ENCODE measurements around the gene UBE2G1.
"Not testable (repeated sequence)": the region's sequence is repeated elsewhere in the genome, so short reads cannot be mapped to it uniquely, and the experiment has no call there.

UBE2G1 gene

DNA sequence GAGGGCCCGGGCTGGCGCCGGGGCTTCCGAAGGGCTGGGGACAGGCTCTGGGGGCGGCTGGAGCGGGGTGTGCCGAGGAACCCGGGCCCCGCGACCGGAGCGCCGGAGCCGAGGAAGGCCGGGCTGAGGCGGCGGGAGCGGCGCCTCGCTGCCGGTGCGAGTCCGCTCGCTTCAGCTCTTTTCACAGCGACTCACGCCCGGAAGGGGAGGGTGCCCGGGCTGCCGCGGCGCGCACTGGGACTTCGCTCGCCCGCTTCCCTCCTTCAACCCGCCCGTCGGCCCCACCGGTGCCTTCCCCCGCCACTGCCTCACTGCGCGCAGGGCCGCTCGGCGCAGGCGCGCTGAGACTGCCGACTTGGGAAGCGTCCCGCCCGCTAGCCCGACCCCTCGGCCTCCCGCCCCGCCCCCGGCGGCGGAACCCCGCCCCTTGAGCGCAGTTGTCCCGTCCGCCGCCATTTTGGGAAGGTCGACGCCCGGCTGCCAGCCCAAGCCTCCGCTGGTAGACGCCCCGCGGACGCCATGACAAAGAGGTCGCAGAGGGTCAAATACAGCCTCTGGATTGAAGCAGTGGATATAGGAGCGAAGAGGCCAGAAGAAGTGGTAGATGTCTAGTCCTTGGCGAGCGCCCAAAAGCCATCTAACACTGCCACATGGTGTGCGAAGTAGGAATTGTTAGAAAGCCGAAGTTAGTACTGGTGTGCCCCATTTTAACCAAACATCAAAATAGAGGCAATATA is at the start of gene UBE2G1:
Gene UBE2G1, minus strand, starts transcription at position 349 of the 737 bp plus-strand sequence. CDS start 359 bp downstream, outside the sequence.
- peak; percentile 97 for DNase-seq

- DNase-seq = peak; percentile 87
Measured at GRCh38 chr17:4412933-4413831, 46.7 kb upstream of the UBE2G1 start.

GRCh38 chr17:4411201-4411600 is 44.7 kb upstream of the UBE2G1 start:
- no peak for DNase-seq

- no peak for DNase-seq
Measured at GRCh38 chr17:4409659-4410058, 43.2 kb upstream of the UBE2G1 start.

DNA sequence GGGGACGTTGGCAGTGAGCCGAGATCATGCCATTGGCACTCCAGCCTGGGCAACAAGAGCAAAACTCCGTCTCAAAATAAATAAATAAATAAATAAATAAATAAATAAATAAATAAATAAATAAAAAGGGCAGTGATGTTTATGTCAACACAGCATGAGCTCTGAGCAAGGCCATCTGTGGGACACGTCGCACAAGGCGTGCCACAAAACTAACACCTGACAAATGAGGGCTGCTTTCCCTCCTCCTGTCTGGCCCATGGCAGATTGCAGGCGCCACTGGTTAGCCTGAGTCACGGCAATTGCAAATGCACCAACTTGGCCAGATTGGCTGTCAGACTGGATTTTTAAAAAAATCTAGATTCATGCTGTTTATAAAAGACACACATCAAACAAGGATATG is 41.4 kb upstream of the UBE2G1 start:
- DNase-seq = no peak

- no peak for DNase-seq
Measured at GRCh38 chr17:4407216-4407615, 40.7 kb upstream of the UBE2G1 start.

DNA sequence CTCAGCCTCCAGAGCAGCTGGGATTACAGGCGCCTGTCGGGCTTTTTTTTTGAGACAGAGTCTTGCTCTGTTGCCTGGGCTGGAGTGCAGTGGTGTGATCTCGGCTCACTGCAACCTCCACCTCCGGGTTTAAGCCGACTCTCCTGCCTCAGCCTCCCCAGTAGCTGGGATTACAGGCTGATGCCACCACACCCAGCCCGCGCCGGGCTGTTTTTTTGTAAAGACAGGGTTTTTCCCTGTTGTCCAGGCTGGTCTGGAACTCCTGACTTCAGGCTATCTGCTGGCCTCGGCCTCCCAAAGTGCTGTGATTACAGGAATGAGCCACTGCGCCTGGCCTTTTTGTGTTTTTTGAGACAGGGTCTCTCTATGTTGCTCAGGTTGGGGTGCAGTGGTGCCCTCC is 39.9 kb upstream of the UBE2G1 start:
- no peak for DNase-seq

DNA sequence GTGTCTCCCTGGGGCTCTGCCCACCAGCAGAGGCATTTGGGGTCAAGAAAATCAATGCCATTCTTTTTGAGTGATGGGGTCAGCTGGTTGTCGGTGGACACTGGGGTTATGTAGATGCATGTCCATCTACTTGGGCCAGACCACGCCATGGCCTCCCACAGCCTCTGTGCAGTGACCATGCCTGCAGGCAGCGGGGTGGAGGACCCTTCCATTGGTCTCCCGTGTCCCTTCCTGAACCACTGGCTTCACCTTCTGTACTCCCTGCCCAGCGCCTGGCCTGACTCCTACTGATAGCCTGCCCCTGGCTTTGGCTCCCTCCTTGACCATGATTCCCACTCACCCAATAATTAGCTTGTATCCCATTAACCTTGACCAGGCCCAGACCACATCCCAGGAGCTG is 39.2 kb upstream of the UBE2G1 start:
- no peak for DNase-seq

DNA sequence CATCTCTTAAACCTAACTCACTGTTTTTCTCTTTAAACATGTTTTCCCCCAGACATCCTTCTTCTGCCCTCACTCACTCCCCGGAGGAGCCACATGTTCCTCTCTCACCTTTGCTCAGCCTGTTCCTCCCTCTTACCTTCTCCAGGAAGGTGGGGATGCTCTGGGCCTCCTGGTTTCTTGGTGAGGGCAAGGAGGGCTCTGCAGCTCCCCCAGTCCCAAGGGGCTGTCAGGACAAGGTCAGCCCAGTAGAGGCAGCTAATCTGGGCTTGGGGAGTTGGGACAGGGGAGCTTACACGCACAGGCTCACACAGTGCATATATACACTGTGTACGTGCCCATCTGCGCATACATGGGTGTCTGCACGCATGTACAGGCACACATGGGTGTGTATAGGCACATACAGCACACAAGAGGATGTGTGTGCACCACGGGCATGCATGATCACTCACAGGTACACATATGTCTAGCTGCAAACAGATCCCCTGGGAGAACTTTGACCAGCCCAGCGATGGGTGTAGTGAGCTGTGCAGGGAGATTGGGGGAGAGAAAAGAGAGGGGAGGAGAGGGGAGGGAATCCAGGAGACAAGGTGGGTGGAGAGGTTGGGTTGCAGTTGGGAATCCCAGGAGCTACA is 38.7 kb upstream of the UBE2G1 start:
- DNase-seq = no peak

DNA sequence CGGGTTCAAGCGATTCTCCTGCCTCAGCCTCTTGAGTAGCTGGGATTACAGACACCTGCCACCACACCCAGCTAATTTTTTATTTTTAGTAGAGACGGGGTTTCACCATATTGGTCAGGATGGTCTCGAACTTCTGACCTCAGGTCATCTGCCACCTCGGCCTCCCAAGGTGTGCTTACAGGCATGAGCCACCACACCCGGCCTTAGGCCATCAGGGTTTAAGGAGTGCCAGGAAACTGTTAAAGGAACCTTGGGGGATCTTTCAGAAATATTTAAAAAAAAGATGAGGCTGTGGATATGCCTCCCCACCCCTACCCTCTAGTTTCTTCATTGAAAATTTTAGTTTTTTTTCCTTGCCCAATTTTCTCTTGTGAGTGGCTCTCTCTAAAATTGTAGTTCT is 31.4 kb upstream of the UBE2G1 start:
- DNase-seq = no peak

DNA sequence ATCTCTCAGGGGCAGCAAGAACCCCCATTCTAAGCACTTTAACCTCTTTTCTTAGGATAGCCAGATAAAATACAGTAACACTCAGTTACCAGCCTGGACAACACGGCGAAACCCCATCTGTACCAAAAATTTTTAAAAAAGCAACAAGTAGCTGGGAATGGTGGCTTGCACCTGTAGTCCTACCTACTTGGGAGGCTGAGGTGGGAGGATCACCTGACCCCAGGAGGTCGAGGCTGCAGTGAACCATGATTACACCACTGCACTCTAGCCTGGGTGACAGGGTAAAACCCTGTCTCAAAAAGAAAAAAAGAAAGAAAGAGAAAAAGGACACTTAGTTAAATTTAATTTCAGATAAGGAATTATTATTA is 28.6 kb upstream of the UBE2G1 start:
- no peak for DNase-seq

DNA sequence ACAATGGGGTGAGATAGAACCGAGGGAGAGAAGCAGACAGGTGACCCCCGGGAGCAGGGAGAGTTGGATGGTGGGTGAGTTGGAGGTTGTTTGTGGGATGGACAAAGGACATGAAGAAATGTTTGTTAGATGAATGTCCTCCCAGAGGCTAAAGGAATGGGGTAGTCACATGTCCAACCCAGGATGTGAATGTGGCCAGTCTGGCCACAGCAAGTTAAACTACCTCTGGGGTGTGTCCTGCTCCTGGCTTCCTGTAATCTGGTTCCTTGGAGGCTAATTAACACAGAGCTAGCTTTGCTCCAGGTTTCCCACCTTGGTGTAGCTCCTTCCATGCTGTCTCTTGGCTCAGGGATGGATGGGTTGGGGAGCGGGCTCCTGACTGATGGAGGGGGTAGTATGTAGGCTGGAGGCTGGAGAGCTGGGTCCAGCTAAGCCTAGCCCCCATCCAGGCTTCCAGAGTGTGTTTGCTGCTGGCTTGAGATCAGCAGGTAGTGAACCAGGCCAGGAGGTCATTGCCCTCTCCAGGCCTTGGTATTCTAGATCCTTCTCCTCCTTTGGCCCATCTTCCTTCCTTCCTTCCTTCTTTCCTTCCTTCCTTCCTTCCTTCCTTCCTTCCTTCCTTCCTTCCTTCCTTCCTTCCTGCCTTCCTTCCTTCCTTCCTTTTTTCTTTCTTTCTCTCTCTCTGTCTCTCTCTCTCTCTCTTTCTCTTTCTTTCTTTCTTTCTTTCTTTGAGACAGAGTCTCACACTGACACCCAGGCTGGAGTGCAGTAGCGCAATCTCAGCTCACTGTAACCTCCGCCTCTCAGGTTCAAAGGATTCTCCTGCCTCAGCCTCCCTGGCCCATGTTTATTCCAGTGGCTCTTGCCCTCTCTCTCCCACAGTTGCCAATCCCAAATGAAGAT is 28.0 kb upstream of the UBE2G1 start:
- DNase-seq = no peak

- DNase-seq = no peak
Measured at GRCh38 chr17:4393806-4394205, 27.3 kb upstream of the UBE2G1 start.

GRCh38 chr17:4389079-4389478 is 22.6 kb upstream of the UBE2G1 start:
- DNase-seq = no peak

DNA sequence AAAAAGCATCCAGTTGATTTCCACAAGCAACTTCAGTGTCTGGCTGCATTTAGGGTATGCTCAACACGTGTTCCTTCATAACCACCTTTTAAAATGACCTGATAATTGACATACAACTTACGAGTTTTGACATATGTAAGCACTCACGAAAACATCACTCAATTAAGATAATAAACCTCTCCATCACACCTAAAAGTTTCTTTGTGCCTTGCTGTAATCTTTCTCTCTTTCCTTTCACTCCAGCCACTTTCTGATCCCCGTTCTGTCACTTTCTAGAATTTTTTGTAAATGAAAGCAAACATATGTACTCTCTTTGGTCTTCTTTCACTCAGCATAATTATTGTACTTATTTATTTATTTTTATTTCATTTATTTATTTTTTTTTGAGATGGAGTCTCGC is 20.7 kb upstream of the UBE2G1 start:
- DNase-seq = no peak

DNA sequence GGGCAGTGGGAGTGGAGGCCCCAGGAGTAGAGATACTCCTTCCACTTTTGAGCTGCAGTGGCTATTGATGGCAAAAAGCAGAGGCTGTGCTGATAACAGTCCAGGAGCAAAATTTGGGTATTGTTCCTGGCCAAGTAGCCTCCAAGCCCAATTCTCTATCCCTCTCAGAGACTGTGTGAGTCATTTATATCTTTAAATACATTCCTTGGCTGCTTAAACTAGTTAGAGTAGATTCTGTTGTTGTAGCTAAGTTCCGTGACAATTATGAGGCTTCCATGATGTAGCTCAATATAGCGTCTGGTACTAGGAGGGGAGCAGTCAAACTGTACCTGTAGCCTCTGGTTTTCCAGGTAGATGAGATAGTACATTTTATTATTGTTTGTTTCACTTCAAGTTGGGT is 19.9 kb upstream of the UBE2G1 start:
- no peak for DNase-seq

GRCh38 chr17:4381690-4382671 is 15.5 kb upstream of the UBE2G1 start:
- DNase-seq = no peak

DNA sequence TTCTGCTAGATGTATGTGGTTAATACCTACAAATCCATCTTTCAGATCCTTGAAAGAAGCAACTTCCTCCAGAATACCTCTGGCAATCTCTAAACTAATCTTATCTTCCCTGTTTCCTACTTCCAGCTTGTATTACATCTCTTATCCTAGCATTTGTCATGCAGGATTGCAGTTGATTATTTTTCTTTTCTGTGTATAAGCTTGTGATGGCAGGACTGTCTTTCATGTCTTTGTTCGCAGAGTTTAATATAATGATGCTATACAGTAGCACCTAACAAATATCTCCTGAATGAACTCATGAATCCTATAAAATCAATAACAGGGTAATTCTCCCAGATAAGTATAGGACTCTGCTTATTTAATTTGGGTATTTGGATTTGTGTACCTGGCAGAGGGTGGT is 12.2 kb upstream of the UBE2G1 start:
- no peak for DNase-seq

DNA sequence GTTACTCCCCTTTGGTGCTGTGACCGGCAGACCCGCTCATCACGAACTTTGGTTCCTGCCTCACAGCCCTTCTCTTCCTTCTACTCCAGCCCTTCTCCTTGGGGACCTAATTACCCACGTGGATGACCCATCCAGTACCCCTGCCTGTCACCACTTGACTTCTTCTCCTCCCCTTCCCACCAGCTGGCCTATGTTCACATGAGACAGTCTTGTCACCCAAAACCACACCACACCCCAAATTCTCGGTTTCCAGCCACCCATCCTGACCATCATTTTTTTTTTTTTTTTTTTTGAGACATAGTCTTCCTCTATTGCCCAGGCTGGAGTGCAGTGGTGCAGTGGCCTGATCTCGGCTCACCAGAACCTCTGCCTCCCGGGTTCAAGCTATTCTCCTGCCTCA is 10.8 kb upstream of the UBE2G1 start:
- not testable (repeated sequence) for DNase-seq

- not testable (repeated sequence) for DNase-seq
Measured at GRCh38 chr17:4375796-4376440, 9.4 kb upstream of the UBE2G1 start.

Data from MV-4-11 (cell line).